Muscle of arm (tissue), 12 donors: ENCODE measurements around the gene CORO6. TPM values are rescaled to one million over a fixed set of nuclear protein-coding genes. Genes with fewer than 3 reads are reported as not detected.
A peak's percentile ranks its signal among the peaks of the same experiment; 100 is the strongest.

Experiments used
- DNase-seq: peaks from one replicate; pipeline ENCODE4 v3.0.0-alpha.2; 2013
- polyA plus RNA-seq, 12 donors: library from polyadenylated mRNA; unstranded; fragments of 120-200 nt; gene quantifications; one replicate each; pipeline ENCODE4 v1.2.1, GENCODE V29; 2013; ENCODE audit not compliant: insufficient read length in 12 of 12

CORO6 gene
- polyA plus RNA-seq, 12 donors = 31.3 to 92.4 (median 71.1) TPM; not detected in 1

DNA sequence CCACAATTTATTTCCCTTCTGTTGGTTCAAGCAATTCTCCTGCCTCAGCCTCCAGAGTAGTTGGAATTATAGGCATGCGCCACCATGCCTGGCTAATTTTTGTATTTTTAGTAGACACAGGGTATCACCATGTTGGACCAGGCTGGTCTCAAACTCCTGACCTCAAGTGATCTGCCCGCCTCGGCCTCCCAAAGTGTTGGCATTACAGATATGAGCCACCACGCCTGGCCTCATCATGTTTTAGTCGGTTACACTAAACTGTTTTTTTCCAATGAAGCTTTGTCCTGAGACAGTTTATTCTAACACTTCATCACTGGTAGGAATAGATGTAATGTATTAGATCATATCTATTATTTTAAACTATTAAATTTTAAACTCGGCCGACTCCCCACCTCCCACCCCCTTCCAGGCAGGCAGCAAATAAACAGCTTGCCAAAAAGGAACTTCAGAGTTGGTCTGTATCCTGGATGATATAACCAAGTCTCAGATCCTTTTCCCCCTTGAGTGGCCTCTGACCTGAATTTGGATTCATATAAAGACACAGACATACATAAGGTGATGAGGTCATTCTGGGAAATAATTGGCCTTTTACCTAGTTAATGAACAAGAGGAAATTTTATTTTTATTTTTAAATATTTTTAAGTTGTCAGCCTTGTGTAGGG, 18.4 kb upstream of the CORO6 start:
- no peak for DNase-seq

DNA sequence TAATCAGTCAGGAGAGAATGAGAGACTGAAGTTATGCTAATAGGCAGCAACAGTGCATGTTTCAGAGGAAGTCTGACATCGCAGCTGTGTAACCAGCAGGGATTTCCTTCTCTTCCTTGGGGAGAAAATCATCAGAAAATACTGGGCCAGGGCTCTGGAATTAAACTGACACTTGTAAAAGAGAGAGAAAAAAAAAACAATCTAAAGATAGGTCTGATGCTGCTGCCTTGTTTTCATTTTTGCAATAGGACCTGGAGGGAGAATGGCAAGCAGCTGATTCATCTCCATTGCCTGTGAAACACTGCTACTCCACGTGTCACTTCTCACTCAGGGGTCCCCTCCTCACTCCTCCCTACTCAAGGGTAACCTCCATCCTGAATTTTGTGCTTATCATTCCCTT, 17.7 kb upstream of the CORO6 start:
- DNase-seq = no peak

- no peak for DNase-seq
Observed at GRCh38 chr17:29633886-29634285, 11.2 kb upstream of the CORO6 start.

DNA sequence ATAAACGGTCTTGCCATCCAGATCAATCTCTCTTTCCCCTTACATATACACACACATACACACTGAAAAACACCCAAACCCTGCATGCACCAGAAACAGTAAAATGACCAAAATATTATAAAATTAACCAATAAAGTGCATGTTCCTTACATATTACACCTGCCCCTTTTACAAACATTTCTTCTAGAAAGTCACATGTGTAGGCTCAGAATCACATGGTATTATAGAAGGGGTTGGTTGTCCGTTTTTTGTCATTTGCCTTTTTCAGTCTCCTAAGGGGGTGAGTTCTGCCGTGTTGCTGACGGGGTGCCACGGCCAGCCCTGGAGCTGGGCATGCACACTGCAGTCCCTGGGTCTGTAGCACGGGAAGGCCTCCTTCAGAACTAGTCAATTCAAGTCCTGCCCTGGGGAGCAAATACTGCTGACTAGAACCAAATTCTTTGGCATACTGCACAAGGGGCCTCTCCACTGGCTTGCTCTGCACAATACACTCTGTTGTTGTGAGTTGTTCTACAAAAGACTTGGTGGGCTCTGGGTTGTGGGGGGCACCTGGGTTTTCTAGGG, 8.0 kb upstream of the CORO6 start:
- DNase-seq = no peak

- no peak for DNase-seq
Observed at GRCh38 chr17:29629839-29630238, 7.1 kb upstream of the CORO6 start.

DNA sequence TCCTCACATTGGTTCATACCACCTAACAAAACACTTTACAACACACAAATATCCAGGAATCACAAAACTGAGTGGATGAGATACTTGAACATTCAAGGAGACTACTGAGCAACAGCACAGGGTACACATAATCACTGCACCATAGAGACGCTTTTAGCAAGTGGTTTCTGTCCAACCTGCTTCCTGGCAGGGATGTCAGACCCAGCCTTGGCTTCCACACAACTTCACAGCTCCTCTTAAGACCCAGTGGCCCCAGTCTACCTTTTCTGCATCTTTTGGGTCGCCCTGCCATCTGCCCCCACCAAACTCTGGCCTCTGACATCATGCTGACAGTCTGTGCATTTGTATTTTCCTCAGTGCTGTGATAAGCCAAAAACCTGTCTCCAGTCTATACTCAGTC, 5.9 kb upstream of the CORO6 start:
- DNase-seq = no peak

DNA sequence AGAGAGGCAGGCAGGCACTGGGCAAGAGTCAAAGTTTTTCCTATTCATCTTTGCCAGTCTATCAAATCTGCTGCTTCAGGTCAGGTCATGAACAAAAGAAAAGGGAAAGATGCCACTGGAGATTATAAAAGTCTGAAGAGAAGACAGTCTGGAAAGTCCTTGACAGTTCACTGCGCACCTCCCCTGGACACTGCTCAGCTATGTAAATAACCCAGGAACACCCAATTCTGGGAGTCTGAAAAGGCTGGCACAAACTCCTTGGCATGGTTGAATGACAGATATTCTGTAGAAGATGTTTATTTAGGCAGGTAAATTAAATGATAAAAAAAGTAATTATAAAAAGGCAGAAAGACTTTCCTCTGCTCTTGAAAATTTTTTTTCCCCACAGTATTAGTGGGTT, 5.2 kb upstream of the CORO6 start:
- DNase-seq = no peak

- DNase-seq = no peak
Observed at GRCh38 chr17:29625037-29625750, 2.5 kb upstream of the CORO6 start.

GRCh38 chr17:29624586-29624985, 1.9 kb upstream of the CORO6 start:
- DNase-seq = no peak

DNA sequence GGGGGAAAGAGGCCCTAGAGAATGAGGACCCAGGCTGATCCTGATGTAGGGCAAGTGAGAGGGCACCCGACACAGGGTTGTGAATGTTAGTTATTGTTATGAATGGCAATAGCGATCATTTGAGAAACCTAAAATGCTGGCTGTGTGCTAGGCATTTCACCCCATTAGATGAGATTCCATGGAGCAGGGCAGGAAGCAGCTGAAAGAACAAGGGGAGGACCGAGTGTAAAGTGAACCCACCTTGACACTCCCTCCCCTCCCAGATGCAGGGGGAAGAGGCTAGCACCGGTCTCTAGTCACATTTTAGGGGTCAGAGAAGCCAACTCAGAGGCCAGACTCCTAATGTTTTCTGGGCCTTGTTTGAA, 553 bp upstream of the CORO6 start:
- no peak for DNase-seq

DNA sequence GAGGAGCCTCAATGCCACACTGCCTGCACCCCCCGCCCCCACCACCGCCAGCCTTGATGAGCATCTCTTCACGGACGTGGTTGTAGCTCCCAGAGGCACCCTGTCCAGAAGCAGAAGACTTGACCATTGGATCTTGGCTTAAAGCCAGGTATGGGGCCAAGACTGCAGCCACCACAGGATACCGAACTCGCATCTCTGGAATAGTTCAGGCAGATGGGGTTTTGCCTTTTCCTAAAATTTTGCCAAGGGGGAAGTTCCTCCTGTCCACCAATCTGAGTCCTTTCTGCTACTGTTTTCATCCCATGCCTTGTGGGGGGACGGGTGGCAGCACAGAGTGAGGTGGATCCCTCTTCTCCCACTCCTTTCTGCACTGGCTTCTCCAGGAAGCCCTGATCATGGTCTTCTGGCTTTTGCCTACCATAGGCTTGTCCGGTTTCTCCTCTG, 939 bp downstream of the CORO6 start:
- DNase-seq = no peak

DNA sequence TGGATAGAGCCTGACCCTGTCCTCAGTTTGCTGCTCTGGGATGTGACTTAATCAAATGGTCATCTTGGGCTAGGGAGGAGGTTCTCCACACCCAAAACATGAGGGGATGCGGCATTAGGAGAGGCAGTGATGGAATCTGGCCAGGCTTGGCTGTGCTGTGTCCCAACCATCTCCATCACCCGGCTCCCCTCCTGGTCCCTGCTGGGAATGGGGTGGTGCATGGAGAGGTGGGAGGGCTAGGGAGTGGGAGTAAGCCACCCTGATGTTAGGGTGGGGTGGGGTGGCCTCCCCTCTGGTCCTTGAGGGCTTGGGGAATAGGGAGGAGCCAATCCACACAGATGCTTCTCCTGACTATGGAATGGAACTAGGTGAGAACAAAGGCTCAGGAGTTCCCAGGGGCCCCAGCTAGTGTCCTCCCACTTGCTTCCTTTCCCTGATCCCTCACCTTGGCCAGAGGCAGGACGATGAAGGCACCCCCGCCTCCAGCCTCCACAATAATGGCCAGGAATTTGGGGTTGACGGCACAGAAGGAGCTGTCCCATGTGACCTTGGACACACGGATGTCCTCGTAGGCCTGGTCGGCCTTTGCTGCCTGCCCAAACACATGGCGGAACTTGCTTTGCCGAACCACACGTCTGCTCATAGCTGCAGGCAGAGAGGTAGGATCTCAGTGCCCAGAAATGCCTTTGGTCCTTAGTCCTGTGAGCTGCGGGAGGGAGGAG, 1.8 kb downstream of the CORO6 start:
- DNase-seq = no peak

- no peak for DNase-seq
Observed at GRCh38 chr17:29620271-29620670, 2.4 kb downstream of the CORO6 start.

DNA sequence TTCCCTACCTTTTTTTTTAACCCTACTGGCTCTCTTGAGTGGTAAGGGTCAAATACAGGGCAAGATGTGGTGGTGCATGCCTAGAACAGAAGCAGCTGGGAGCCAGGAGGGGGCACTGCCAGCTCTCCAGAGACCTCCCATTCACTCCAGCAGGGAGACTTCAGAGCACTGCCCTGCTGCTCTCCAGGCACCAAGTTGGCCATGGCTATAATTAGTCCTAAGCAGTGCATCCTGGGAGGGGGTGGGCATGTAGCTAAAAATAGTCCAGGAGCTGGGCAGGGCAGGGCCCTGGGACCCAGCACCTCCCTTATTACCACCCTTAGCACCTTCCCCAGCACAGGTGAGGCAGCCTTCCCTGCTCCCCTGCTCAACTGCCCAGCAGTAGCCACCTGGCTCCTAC, 3.5 kb downstream of the CORO6 start:
- no peak for DNase-seq

- DNase-seq = no peak
Observed at GRCh38 chr17:29618272-29619065, 4.2 kb downstream of the CORO6 start.

GRCh38 chr17:29617481-29618271, 5.0 kb downstream of the CORO6 start:
- peak; percentile 42 for DNase-seq

- peak; percentile 41 for DNase-seq
Observed at GRCh38 chr17:29617125-29617480, 5.6 kb downstream of the CORO6 start.

DNA sequence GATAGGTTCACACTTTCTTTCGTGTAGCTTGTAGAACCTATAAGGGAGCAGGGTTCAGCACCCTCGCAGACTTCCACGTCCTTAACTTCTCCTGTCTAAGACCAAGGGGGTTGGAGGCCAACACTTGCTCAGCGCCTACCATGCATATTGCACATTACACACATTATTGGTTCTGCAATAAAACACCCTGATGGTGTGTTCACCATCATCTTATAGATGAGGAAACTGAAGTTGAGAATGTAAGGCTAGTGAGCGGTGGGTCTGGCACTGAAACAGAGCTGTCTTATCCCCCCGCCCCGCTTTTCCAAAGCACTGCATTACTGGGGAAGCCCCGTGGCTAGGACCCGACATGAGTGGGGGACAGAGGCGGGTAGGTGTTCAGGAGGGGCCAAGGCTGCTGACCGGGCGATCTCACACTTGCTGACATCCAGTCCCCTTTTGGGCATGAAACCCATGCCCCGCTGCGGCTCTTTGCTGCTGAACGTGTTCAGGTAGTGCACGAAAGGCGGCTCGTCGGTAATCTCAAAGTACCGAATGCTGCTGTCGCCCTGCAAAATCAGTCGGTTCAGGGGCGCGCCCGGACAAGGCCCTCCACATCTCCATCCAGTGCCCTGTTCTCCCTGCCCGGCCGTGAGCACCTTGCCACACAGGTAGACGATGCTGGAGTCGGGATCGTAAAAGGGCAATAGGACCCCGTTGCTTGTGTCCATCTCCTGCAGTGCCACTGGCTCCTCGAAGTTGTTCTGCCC, 6.2 kb downstream of the CORO6 start:
- no peak for DNase-seq

DNA sequence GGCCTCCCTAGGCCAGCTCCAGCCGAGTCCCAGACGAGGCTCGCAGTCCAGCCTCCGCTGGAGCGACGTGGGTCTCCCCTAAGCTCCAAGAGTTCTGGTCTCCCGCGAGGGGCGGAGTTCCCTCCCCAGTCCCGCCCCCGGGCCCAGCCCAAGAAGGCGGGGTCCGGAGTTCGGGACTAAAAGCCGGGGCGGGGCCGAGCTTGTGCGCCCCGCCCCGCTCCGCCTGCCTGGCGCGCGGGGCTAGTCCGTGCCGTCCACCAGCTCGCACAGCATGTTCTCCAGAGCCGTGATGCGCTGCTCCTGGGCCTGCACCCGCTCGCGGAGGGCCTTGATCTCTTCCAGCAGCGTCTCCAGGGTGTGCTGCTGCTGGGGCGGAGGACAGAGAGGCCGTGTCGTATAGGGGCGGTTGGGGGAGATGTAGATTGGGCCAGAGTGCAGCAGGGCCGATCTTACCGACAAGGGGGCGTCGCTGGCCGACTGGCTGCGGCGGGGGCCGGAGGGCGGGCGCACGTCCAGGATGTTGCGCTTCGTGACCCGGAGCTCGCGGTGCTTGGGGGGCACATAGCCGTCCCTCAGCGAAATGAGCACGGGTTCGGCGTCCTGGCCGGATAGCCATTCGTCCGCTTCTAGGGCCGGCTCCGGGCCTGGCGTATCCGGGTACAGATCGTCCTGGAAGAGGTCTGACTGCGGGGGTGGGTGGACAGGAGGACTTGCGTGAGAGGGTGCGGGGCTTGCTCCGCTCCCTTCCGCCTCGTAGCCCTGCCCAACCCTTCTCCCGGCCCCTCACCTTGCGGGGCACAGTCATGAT, 7.0 kb downstream of the CORO6 start:
- peak; percentile 89 for DNase-seq

DNA sequence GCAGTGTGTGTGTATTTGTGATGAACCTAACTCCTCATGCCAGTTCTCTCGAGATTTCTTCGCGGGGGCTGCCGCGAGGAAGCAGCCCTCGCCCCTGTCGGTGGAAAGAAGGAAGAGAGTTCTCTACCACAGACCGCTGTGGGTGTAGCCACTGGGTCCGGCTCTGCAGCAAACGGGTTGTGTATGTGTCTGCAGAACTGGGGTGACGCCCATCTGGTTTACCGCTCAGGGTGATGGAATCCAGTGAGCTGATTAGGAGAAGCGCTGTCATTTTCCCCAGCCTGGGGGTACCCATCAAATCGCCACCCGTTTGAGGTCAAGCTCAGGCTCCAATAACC, 7.7 kb downstream of the CORO6 start:
- peak; percentile 34 for DNase-seq
